IMR-90 (cell line): ENCODE measurements around the gene SLC25A33. TPM values are rescaled to one million over a fixed set of nuclear protein-coding genes. Genes with fewer than 3 reads are reported as not detected.

Experiments used
- ATAC-seq: fragments of 200-7000 bp; cut with Tn5 transposase; 2 replicates; pipeline ENCODE4 v1.9.1; 2020; ENCODE audit warnings: low read depth, mild to moderate bottlenecking, moderate library complexity
- BruUV-seq: library from RNA; stranded (reverse); fragments of 400-500 nt; replicated peaks from 2 replicates; lab custom pipeline; 2021; lab: Mats Ljungman, UMichigan
- CTCF ChIA-PET: fragments of 300-600 bp; formaldehyde crosslinking; extraction: SDS; loops from one replicate; lab custom pipeline; 2021; ENCODE audit warnings: antibody characterized with exemption; lab: Yijun Ruan, JAX
- POLR2A ChIA-PET: fragments of 300-600 bp; sonication (Branson Sonifier 250); formaldehyde crosslinking; loops from one replicate; lab custom pipeline; 2022; ENCODE audit warnings: antibody characterized with exemption; ENCODE audit not compliant: unreplicated experiment; lab: Charles Lee
- DNase-seq: peaks from one replicate; pipeline ENCODE4 v3.0.0; 2013
- H2AFZ ChIP-seq: replicated peaks from 2 replicates; pipeline ENCODE3; 2013; ENCODE audit warnings: low read length, mild to moderate bottlenecking; ENCODE audit not compliant: poor library complexity
- H2AK5ac ChIP-seq: 2 replicates; pipeline ENCODE4 v1.6.1; 2013; ENCODE audit warnings: low read depth, low read length, inconsistent platforms
- H2AK9ac ChIP-seq: replicated peaks from 2 replicates; pipeline ENCODE3; 2013; ENCODE audit warnings: mild to moderate bottlenecking, low read depth, low read length, moderate library complexity; ENCODE audit not compliant: poor library complexity
- H2BK120ac ChIP-seq: 2 replicates; pipeline ENCODE4 v1.6.1; 2013; ENCODE audit warnings: low read depth, low read length, inconsistent platforms
- H2BK15ac ChIP-seq: 3 replicates; pipeline ENCODE4 v1.6.1; 2013; ENCODE audit warnings: low read depth, low read length, inconsistent platforms
- H2BK20ac ChIP-seq: 2 replicates; pipeline ENCODE4 v1.6.1; 2013; ENCODE audit warnings: low read depth, mild to moderate bottlenecking, inconsistent platforms, low read length, moderate library complexity
- H2BK5ac ChIP-seq: 2 replicates; pipeline ENCODE4 v1.6.1; 2013; ENCODE audit warnings: mild to moderate bottlenecking, low read depth, low read length, inconsistent platforms; ENCODE audit not compliant: poor library complexity, severe bottlenecking
- H3K14ac ChIP-seq: replicated peaks from 2 replicates; pipeline ENCODE4 v1.6.1; 2013; ENCODE audit warnings: low read depth, low read length, inconsistent platforms
- H3K18ac ChIP-seq: 2 replicates; pipeline ENCODE4 v1.6.1; 2013; ENCODE audit warnings: low read depth, low read length, control low read depth
- H3K23ac ChIP-seq: 2 replicates; pipeline ENCODE4 v1.6.1; 2013; ENCODE audit warnings: low read depth, low read length, inconsistent platforms
- H3K27ac ChIP-seq: 2 replicates; pipeline ENCODE4 v1.5.1; 2013; ENCODE audit warnings: mild to moderate bottlenecking, control low read depth, low read length; ENCODE audit not compliant: insufficient read depth
- H3K27me3 ChIP-seq: 2 replicates; pipeline ENCODE4 v1.6.1; 2013; ENCODE audit warnings: low read length; ENCODE audit not compliant: control insufficient read depth, insufficient read depth
- H3K36me3 ChIP-seq: 2 replicates; pipeline ENCODE4 v1.6.1; 2013; ENCODE audit warnings: low read length, mixed read lengths; ENCODE audit not compliant: control insufficient read depth, insufficient read depth
- H3K4ac ChIP-seq: 2 replicates; pipeline ENCODE4 v1.6.1; 2013; ENCODE audit warnings: low read depth, low read length, inconsistent platforms
- H3K4me1 ChIP-seq: 2 replicates; pipeline ENCODE4 v1.6.1; 2013; ENCODE audit warnings: low read length, mixed read lengths; ENCODE audit not compliant: control insufficient read depth, insufficient read depth
- H3K4me2 ChIP-seq: 2 replicates; pipeline ENCODE4 v1.6.1; 2013; ENCODE audit warnings: low read depth, mild to moderate bottlenecking, control low read depth, low read length, moderate library complexity
- H3K4me3 ChIP-seq: 2 replicates; pipeline ENCODE4 v1.5.1; 2013; ENCODE audit warnings: low read depth, mild to moderate bottlenecking, control low read depth, low read length, moderate library complexity; ENCODE audit not compliant: insufficient read depth
- H3K56ac ChIP-seq: 2 replicates; pipeline ENCODE4 v1.6.1; 2013; ENCODE audit warnings: low read length, inconsistent platforms; ENCODE audit not compliant: insufficient read depth; ENCODE audit errors: extremely low read depth
- H3K79me1 ChIP-seq, 2 experiments: 2 replicates each; pipeline ENCODE4 v1.6.1; 2013; ENCODE audit warnings: low read length in 2 of 2, inconsistent platforms in 1 of 2, low read depth in 1 of 2
- H3K9ac ChIP-seq: 2 replicates; pipeline ENCODE4 v1.6.1; 2013; ENCODE audit warnings: low read depth, low read length, control low read depth
- H3K9me1 ChIP-seq: 2 replicates; pipeline ENCODE4 v1.6.1; 2013; ENCODE audit warnings: low read length, inconsistent platforms; ENCODE audit not compliant: insufficient read depth
- H3K9me3 ChIP-seq: 2 replicates; pipeline ENCODE4 v1.6.1; 2013; ENCODE audit warnings: low read length; ENCODE audit not compliant: control insufficient read depth, insufficient read depth
- H4K20me1 ChIP-seq: 2 replicates; pipeline ENCODE4 v1.6.1; 2013; ENCODE audit warnings: low read length, inconsistent platforms; ENCODE audit not compliant: insufficient read depth
- H4K5ac ChIP-seq: 2 replicates; pipeline ENCODE4 v1.6.1; 2013; ENCODE audit warnings: mild to moderate bottlenecking, low read depth, low read length, control low read depth
- H4K8ac ChIP-seq, 2 experiments: 2 replicates each; pipeline ENCODE4 v1.6.1; 2013; ENCODE audit warnings: low read depth in 2 of 2, low read length in 2 of 2, control low read depth in 1 of 2, inconsistent platforms in 1 of 2
- H4K91ac ChIP-seq: 2 replicates; pipeline ENCODE4 v1.6.1; 2013; ENCODE audit warnings: low read depth, low read length, inconsistent platforms; ENCODE audit not compliant: insufficient read depth
- BHLHE40 ChIP-seq: fragments of 150-350 bp; IDR thresholded peaks from 2 replicates; pipeline ENCODE4 v1.6.1; 2016; ENCODE audit warnings: mild to moderate bottlenecking, low read depth, low read length
- CEBPB ChIP-seq: IDR thresholded peaks from 2 replicates; pipeline ENCODE4 v1.6.1; 2012; ENCODE audit warnings: low read depth, low read length, improper control_type of control experiment
- CHD1 ChIP-seq: IDR thresholded peaks from 2 replicates; pipeline ENCODE4 v1.6.1; 2012; ENCODE audit warnings: low read depth, low read length, improper control_type of control experiment
- ELK1 ChIP-seq: fragments of 150-350 bp; IDR thresholded peaks from 2 replicates; pipeline ENCODE4 v1.6.1; 2016; ENCODE audit warnings: low read depth, mild to moderate bottlenecking, low read length, moderate library complexity, borderline replicate concordance
- FOS ChIP-seq: fragments of 150-350 bp; IDR thresholded peaks from 2 replicates; pipeline ENCODE4 v1.6.1; 2016; ENCODE audit warnings: low read depth, low read length
- MAFK ChIP-seq: IDR thresholded peaks from 2 replicates; pipeline ENCODE4 v1.6.1; 2012; ENCODE audit warnings: low read depth, low read length, improper control_type of control experiment
- MAZ ChIP-seq: IDR thresholded peaks from 2 replicates; pipeline ENCODE4 v1.6.1; 2012; ENCODE audit warnings: low read depth, mild to moderate bottlenecking, low read length, improper control_type of control experiment, moderate library complexity, borderline replicate concordance
- MXI1 ChIP-seq: IDR thresholded peaks from 2 replicates; pipeline ENCODE4 v1.6.1; 2012; ENCODE audit warnings: low read depth, mild to moderate bottlenecking, low read length, moderate library complexity, borderline replicate concordance
- NFE2L2 ChIP-seq: fragments of 150-350 bp; IDR thresholded peaks from 2 replicates; pipeline ENCODE4 v1.6.1; 2016; ENCODE audit warnings: low read depth, mild to moderate bottlenecking, low read length
- POLR2A ChIP-seq: IDR thresholded peaks from 2 replicates; pipeline ENCODE4 v1.6.1; 2012; ENCODE audit warnings: mild to moderate bottlenecking, low read depth, low read length
- RAD21 ChIP-seq: IDR thresholded peaks from 2 replicates; pipeline ENCODE4 v1.6.1; 2012; ENCODE audit warnings: low read length, improper control_type of control experiment
- RCOR1 ChIP-seq: IDR thresholded peaks from 2 replicates; pipeline ENCODE4 v1.6.1; 2012; ENCODE audit warnings: mild to moderate bottlenecking, low read length, improper control_type of control experiment; ENCODE audit not compliant: insufficient replicate concordance
- RFX5 ChIP-seq: IDR thresholded peaks from 2 replicates; pipeline ENCODE4 v1.8.0; 2012; ENCODE audit warnings: low read depth, mild to moderate bottlenecking, low read length, moderate library complexity
- SMC3 ChIP-seq: fragments of 150-350 bp; IDR thresholded peaks from 2 replicates; pipeline ENCODE4 v1.6.1; 2016; ENCODE audit warnings: low read depth, mild to moderate bottlenecking, antibody characterized with exemption, low read length, moderate library complexity
- USF2 ChIP-seq: fragments of 150-350 bp; IDR thresholded peaks from 2 replicates; pipeline ENCODE4 v1.6.1; 2017; ENCODE audit warnings: mild to moderate bottlenecking, antibody characterized with exemption, low read length, low read depth
- WGBS, 2 experiments: methylation state at CpG; one replicate each; pipeline versions ENCODE4 v1.1.5 to v1.1.7; 2013; ENCODE audit warnings: missing lambda C conversion rate in 2 of 2; ENCODE audit not compliant: insufficient read length in 1 of 2; ENCODE audit errors: extremely low coverage in 2 of 2; 5-methylcytosine and 5-hydroxymethylcytosine counted together
- dilution Hi-C: fragments of 300-500 bp; cut with HindIII; formaldehyde crosslinking; loops from one replicate; pipeline ENCODE4 v1.14.3; 2018; ENCODE audit warnings: low sequenced_read_pairs; ENCODE audit not compliant: unreplicated experiment
- in situ Hi-C: fragments of 300-500 bp; cut with MboI; formaldehyde crosslinking; loops from 3 replicates; pipeline ENCODE4 v1.14.3; 2019; ENCODE audit warnings: low sequenced_read_pairs, inconsistent platforms, mixed read lengths
- intact Hi-C: fragments of 100-400 bp; cut with micrococcal nuclease; formaldehyde crosslinking; loops from 2 replicates; pipeline ENCODE4 v1.10.0; 2022
- polyA plus RNA-seq, 3 experiments: library from polyadenylated mRNA; depleted of rRNA; stranded (reverse); fragments of >200 nt; gene quantifications; 2 replicates each; pipeline ENCODE4 v1.2.3, GENCODE V29; 2012; ENCODE audit warnings: low replicate concordance in 1 of 3
- total RNA-seq: library from RNA; depleted of rRNA; stranded (reverse); fragments of >200 nt; gene quantifications from 2 replicates; pipeline ENCODE4 v1.2.3, GENCODE V29; 2012
- TF ChIP-seq, protein P1 (sequence below): conservative IDR thresholded peaks from 2 replicates; pipeline ENCODE4 v1.5.1; 2012; ENCODE audit warnings: mild to moderate bottlenecking, low read depth, low read length, improper control_type of control experiment

Gene SLC25A33
- total and polyA plus RNA-seq, 2 of the 4 experiments (the other 2 are of a cell fraction), result 2.5 to 3.0 TPM

DNA sequence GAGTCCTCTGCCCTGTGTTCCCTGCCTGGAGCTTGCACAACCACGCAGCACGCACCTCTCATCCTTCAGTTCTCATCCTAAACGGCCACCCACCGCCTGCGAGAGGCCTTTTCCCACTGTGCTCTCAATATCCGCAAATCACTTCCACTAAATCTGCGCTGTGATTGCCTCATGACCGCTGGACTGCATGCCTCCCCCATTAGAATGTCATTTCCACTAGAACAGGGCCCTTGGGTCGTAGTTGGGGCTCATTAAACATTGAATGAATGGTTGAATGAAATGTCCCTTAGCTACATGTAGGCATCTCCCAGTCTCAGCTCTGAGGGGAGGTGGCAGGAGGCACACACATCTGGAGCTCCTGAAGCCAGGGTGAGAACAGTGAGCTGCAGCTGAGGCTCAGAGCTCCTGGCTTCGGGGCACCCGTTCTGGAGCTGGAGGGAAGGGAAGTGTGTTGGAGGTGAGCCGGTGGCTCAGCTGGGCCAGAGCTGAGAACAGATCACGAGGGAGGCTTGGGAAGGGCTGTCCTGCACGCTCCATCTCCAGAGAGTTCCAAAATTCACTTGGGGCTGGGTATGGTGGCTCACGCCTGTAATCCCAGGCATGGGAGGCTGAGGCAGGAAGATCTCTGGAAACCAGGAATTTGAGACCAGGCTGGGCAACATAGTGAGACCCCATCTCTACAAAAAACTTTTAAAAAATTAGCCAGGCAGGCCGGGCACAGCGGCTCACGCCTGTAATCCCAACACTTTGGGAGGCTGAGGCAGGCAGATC lies 79.8 kb downstream of the SLC25A33 start:
- no CpG with 5 or more reads among the region's 18 CpGs for WGBS, 2 experiments
- Histone ChIP-seq H2AK9ac (no peak overlapping the region), H3K4me1 (no peaks in the 10 kb centered on the region), H2AK5ac (no peak overlapping the region), H2BK15ac (no peak overlapping the region), H3K56ac (no peak overlapping the region), H3K9ac (no peak overlapping the region), H3K9me1 (no peaks in the 10 kb centered on the region), H2BK20ac (no peak overlapping the region), H3K27me3 (no peaks in the 10 kb centered on the region), H3K4ac (no peak overlapping the region), H3K36me3 (no peaks in the 10 kb centered on the region), H3K18ac (no peak overlapping the region), H2AFZ (no peak overlapping the region), H3K23ac (no peak overlapping the region), H3K14ac (no peak overlapping the region), H4K5ac (no peak overlapping the region), H3K4me2 (no peak overlapping the region), H3K79me1 (no peaks in the 10 kb centered on the region), H2BK120ac (no peak overlapping the region), H4K8ac (no peak overlapping the region), H3K4me3 (no peak overlapping the region), H4K91ac (no peak overlapping the region), H3K9me3 (no peaks in the 10 kb centered on the region), H2BK5ac (no peak overlapping the region), H3K27ac (no peak overlapping the region), H4K20me1 (no peaks in the 10 kb centered on the region)
- DNase-seq (no peak), ATAC-seq (no peak)
- intact Hi-C loops (no loop called here), dilution Hi-C loops (no loop called here), in situ Hi-C loops (no loop called here)
- ChIA-PET POLR2A (no interaction called here), CTCF (no interaction called here)
- BruUV-seq, result no TSS peak
- TF ChIP-seq USF2 (no peak), SMC3 (no peak), RAD21 (no peak), POLR2A (no peak), FOS (no peak), NFE2L2 (no peak), MAFK (no peak), MAZ (no peak), MXI1 (no peak), CHD1 (no peak), RCOR1 (no peak), BHLHE40 (no peak), RFX5 (no peak), CEBPB (no peak), ELK1 (no peak)
- TF ChIP-seq, protein P1, sequence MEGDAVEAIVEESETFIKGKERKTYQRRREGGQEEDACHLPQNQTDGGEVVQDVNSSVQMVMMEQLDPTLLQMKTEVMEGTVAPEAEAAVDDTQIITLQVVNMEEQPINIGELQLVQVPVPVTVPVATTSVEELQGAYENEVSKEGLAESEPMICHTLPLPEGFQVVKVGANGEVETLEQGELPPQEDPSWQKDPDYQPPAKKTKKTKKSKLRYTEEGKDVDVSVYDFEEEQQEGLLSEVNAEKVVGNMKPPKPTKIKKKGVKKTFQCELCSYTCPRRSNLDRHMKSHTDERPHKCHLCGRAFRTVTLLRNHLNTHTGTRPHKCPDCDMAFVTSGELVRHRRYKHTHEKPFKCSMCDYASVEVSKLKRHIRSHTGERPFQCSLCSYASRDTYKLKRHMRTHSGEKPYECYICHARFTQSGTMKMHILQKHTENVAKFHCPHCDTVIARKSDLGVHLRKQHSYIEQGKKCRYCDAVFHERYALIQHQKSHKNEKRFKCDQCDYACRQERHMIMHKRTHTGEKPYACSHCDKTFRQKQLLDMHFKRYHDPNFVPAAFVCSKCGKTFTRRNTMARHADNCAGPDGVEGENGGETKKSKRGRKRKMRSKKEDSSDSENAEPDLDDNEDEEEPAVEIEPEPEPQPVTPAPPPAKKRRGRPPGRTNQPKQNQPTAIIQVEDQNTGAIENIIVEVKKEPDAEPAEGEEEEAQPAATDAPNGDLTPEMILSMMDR, result no peak
